PC-9 (cell line): ENCODE measurements around the gene CARMIL3.

Experiments
- CTCF ChIP-seq: fragments of 200-600 bp; sonication (generic); conservative IDR thresholded peaks from 2 replicates; pipeline ENCODE4 v1.6.1; 2017; ENCODE audit warnings: mixed run types, antibody characterized with exemption, mild to moderate bottlenecking, moderate library complexity
- EZH2 ChIP-seq: fragments of 200-600 bp; sonication (generic); IDR thresholded peaks from 2 replicates; pipeline ENCODE4 v1.8.0; 2017; ENCODE audit warnings: antibody characterized with exemption, low read depth

GRCh38 chr14:24053548-24054323, 1.9 kb downstream of the CARMIL3 start:
- TF ChIP-seq CTCF (no peak), EZH2 (no peak)
